ENCODE data around the gene CREM.
"Not testable (repeated sequence)": the region's sequence is repeated elsewhere in the genome, so short reads cannot be mapped to it uniquely, and the experiment has no call there.

CREM gene

GRCh38 chr10:35126530-35127288 is at the start of gene CREM:
TSS of gene CREM (plus strand) at chr10:35126846. CDS start at chr10:35137836, 10,990 bp downstream.
- DNase-seq: peak; percentile 98

DNA sequence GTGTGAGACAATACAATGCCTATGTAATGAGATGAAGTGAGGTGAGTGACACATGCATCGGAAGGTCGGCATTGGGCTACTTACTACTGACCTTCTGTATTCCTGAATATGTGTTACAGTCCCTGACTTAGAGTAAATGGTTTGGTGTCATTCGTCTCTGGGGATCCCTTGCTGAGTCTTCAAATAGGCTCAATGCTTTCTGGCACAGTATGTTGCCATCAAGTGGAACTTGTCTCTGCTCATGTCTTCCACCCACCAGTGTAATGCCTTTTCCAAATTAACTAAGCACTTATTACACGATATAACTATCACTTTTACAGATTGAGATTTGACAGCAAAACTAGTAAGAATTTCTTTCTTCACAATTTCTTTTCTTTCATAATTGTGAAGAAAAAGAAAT is 47.4 kb upstream of the CREM start:
- DNase-seq: no peak

GRCh38 chr10:35079763-35080162 is 46.9 kb upstream of the CREM start:
- no peak for DNase-seq

DNA sequence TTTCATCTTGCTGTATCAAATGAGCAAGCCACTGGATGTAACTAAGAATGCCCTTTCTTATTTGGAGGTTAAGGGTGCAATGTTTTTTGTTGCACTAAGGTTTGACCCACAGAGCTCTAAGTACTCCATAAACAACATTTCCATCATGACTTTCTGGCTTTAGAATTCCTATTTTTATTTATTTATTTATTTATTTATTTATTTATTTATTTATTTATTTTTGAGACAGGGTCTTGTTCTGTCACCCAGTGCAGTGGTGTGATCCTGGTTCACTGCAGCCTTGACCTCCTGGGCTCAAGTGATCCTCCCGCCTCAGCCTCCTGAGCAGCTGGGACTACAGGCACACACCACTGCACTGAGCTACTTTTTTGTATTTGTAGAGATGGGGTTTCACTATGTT is 46.4 kb upstream of the CREM start:
- not testable (repeated sequence) for DNase-seq

- DNase-seq: no peak
Measured at GRCh38 chr10:35083242-35083641, 43.4 kb upstream of the CREM start.

DNA sequence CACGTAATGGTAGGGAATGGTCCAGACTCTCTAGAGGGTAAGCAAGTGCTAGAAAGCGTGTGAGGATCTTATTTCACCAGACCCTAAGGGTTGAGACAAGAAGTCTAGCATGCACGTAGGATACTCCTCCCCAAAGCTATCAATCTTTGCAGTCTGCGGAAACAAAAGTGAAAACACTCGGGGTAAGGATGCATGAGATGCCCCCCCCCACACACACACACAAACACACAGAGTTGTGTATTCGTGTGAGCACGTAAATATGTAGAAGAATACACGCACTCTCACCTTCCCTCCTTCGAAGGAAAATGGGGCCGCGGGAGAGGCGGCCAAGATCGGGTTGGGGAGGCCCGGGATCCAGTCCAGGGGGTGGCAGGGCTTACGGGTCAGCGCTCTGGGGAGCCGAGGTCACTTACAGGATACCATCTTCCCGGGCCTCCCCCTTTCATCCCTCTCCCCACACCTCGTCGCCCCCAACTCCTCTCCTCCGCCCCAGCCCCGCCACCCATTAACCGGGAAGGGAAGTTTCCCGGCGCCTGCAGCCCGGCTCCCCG is 37.0 kb upstream of the CREM start:
- DNase-seq: peak; percentile 49

DNA sequence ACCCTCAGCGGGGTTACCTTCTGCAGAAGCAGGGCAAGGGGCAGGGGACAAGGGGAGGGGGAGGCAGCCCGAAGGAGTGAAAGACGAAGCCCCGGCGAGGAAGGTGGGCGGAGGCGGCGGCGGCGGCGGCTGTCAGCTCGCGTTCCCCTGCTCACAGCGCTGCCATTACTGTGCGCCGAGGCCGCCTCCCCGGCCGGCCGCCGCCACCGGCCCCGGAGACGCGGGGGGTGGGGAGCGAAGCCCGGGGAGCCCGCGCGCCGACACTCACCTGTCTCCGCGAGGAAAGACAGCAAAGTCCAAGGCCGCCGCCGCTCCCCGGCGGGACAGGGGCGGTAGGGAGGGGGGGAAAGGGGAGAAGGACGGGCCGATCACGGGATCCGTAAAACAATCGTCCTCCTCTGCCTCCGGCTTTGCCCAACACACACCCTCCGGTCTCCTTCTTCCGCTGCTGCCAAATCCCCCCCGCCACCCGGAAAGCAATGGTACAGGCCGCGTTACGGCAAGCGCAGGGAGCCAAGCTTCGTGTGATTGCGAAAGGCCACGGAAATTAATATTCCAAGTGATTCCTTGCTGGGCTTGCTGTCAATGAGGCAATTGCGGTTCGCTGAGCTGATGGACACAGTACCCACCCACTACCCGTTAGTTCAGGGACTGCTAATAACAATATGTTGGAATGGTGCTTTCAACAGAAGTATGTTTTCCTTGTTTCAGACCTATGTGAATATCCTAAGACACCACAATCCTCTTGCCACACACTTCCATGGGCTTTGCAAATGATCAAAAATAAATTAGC is 36.3 kb upstream of the CREM start, which contains the start of gene CUL2:
TSS of gene CUL2 (minus strand) at position 180 of the 793 bp plus-strand sequence. CDS start 19,024 bp downstream, outside the sequence.
- peak; percentile 95 for DNase-seq

DNA sequence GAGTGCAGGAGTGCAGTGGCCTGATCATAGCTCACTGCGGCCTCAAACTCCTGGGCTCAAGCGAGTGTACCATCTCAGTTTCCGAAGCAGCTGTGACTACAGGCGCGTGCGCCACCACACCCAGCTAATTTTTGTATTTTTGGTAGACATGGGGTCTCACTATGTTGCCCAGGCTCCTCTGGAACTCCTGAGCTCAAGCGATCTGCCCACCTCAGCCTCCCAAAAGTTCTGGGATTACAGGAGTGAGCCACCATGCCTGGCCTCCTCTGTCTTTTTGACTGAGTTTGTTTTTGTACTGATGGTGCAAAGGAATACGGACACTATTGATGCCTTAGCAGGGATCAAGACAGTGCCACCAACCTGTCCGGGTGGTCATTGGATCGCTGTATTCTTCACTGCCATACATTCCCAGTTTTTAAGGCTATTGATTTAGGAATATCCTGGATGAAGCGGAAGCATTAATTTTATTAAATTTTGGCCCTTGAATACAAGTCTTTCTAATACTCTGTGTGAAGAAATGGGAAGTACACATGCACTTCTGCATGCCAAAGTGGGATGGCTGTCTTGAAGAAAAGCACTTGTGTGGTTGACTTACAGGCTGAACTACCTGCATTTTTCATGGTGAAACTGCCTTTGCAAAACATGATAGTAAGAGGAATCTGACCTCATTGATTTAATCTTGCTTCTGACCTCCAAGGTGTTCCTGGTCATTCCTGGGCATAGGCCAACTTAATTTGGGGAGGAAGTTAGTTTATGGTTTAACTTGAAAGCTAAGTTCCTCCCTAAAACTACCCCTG is 34.5 kb upstream of the CREM start:
- DNase-seq: no peak

- no peak for DNase-seq
Measured at GRCh38 chr10:35092851-35093250, 33.8 kb upstream of the CREM start.

DNA sequence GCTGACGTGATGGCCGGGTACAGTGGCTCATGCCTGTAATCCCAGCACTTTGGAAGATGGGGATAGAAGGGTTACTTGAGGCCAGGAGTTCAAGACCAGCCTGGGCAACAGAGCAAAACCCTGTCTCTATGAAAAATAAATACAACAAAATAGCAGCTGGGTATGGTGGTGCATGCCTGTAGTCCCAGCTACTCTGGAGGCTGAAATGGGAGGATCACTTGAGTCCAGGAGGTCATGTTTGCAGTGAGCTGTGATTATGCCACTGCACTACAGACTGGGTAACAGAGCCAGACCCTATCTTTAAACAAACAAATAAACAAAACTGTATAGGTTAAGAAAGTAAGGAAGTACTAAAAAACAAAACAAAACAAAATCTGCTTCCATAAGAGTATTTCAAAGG is 30.3 kb upstream of the CREM start:
- DNase-seq: no peak

DNA sequence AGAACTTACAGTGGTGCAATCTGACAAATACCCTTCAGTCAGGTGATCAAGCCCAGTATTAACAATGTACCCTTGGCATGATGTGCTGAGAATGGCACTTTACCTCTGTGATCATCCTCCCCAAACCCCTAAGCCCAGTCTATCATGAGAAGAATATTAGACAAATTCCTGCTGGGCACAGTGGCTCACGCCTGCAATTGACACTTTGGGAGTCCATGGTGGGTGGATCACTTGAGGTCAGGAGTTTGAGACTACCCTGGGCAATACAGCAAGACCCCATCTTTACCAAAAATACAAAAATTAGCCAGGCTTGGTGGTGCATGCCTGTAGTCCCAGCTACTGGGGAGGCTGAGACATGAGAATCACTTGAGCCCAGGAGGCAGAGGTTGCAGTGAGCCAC is 29.1 kb upstream of the CREM start:
- no peak for DNase-seq

DNA sequence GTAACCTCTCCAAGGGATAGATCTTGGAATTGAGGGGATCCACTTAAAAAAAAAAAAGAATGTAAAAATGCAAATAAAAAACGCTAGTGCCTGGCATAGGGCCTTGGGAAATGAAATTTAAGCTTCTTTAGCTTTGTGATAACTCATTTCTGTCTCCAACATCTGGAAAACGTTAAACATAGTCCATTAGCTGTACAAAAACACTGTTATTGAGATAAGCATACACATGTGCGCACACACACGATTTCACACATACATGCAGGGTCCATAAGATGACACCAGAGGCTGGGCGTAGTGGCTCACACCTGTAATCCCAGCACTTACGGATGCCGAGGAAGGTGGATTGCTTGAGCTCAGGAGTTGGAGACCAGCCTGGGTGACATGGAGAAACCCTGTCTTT is 22.8 kb upstream of the CREM start:
- DNase-seq: no peak

DNA sequence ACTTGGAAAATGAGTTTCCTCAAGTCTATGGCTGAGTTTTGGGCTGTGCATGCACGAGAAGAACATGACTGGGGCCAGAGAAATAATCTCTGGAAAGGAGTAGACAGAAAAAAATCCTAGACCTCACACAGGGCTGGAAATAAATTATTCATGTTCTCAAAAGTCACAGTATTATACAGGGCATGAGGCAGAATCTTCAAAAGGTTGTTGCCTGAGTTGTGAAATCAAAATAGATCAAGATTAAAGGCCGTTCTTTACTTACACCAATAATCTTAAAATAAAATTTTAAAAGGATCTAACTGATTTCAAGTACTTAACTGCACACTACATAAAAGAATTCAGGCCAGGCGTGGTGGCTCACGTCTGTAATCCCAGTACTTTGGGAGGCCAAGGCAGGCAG is 14.1 kb upstream of the CREM start:
- no peak for DNase-seq

DNA sequence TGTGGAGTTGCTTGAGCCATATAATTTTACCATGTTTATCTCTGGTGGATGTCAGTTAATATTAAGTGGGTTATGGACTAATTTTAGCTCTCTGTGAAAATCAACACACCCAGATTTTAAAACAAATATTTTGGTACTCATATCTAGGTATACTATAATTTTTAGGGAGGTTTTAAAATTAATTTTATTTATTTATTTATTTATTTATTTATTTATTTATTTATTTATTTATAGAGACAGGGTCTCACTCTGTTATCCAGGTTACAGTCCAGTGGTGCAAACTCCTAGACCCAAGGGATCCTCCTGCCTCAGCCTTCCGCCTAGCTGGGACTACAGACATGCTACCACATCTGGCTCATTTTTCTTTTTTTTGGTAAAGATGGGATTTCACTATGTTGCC is 7.3 kb upstream of the CREM start:
- no peak for DNase-seq

- no peak for DNase-seq
Measured at GRCh38 chr10:35124540-35124939, 2.1 kb upstream of the CREM start.

GRCh38 chr10:35126062-35126529 is 550 bp upstream of the CREM start:
- no peak for DNase-seq

- DNase-seq: peak; percentile 65
Measured at GRCh38 chr10:35127289-35127891, 744 bp downstream of the CREM start.

GRCh38 chr10:35129185-35129674 is 2.6 kb downstream of the CREM start:
- no peak for DNase-seq

DNA sequence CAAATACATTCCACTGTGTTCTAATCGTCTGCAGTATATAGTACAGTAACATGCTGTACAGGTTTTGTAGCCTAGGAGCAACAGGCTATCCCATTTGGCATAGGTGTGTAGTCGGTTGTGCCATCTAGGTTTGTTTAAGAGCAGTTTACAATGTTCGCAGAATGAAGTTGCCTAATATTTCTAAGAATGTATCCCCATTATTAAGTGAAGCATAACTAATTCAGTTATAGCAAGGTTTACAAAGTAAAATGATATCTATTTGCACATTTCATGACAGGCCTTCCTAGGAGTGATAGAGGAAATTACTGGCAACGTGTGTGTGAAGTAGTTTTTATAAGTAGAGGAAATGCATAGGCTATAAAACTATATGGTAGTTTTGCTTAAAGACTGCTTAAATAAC is 4.0 kb downstream of the CREM start:
- no peak for DNase-seq

DNA sequence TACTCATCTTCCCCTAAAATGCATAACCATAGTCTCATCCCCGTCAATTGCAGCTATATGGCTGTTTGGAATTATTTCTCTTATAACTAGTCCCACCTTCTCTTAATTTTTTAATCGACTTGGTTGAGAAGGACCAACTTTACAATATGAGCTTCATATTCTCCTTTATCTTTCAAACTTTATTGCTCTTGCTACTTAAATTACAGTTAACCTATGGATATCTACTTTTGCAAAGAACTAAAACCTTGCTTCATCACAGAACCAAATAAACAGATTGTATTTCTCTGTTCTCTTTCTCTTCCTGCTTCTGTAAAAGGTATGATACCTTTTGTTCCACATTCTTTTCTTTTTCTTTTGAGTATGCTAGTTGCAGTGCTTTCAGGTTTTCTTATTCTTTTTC is 6.1 kb downstream of the CREM start:
- DNase-seq: no peak

- no peak for DNase-seq
Measured at GRCh38 chr10:35133586-35133985, 6.9 kb downstream of the CREM start.

DNA sequence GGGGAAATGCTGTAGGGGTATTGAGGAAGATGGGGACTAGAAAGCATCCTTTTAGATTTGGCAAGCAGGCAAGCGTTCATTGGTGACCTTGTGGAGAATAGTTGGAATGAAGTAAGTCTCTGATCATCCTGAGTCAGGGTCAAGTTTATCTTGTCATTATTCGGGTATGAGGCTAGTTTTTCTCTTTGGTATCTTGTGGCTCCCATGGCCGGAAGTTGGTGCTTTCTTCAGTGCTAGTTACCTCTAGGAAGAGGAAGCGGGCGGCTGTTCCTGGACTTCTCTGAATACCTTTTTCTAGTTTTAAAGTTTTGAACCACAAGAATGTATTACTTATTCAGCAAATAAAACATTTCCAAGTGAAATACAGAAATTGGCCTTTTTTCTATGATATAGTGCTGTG is 9.2 kb downstream of the CREM start:
- DNase-seq: peak; percentile 44
